H1 (cell line): ENCODE results near the gene C3orf20. TPM values are rescaled to one million over a fixed set of nuclear protein-coding genes. Genes with fewer than 3 reads are reported as not detected.

Source experiments
- CTCF ChIA-PET: fragments of 300-600 bp; sonication (Branson Sonifier 250); formaldehyde crosslinking; loops from one replicate; lab custom pipeline; 2021; ENCODE audit not compliant: partially characterized antibody; lab: Charles Lee
- POLR2A ChIA-PET: fragments of 300-600 bp; sonication (Branson Sonifier 250); formaldehyde crosslinking; loops from one replicate; lab custom pipeline; 2021; ENCODE audit warnings: inconsistent platforms; ENCODE audit not compliant: partially characterized antibody; lab: Charles Lee
- DNase-seq, 2 experiments: peaks; one replicate each; pipeline versions ENCODE4 v3.0.0 to v3.0.0-alpha.2; 2010 to 2022; ENCODE audit warnings: low spot score in 2 of 2, low read depth in 1 of 2, mixed read lengths in 1 of 2
- FAIRE-seq: peaks from 2 replicates; lab custom pipeline; 2011; peaks lifted over from hg19 to GRCh38; lab: Jason Lieb, UNC
- H2AFZ ChIP-seq: 2 replicates; pipeline ENCODE4 v1.8.1; 2012; ENCODE audit warnings: low read length, inconsistent platforms
- H2AK5ac ChIP-seq: 2 replicates; pipeline ENCODE4 v1.6.1; 2013; ENCODE audit warnings: low read depth, low read length
- H2BK120ac ChIP-seq: replicated peaks from 2 replicates; pipeline ENCODE3; 2013; ENCODE audit warnings: low read depth, low read length, inconsistent platforms
- H2BK12ac ChIP-seq: 2 replicates; pipeline ENCODE4 v1.6.1; 2013; ENCODE audit warnings: low read depth, low read length
- H2BK15ac ChIP-seq: 2 replicates; pipeline ENCODE4 v1.6.1; 2013; ENCODE audit warnings: low read length
- H2BK20ac ChIP-seq: 2 replicates; pipeline ENCODE4 v1.6.1; 2013; ENCODE audit warnings: low read length
- H2BK5ac ChIP-seq: 2 replicates; pipeline ENCODE4 v1.6.1; 2013; ENCODE audit warnings: low read depth, low read length
- H3K14ac ChIP-seq: 2 replicates; pipeline ENCODE4 v1.6.1; 2013; ENCODE audit warnings: inconsistent platforms; ENCODE audit not compliant: insufficient read length
- H3K18ac ChIP-seq: 2 replicates; pipeline ENCODE4 v1.6.1; 2013; ENCODE audit warnings: low read length; ENCODE audit errors: extremely low read depth
- H3K23ac ChIP-seq: 2 replicates; pipeline ENCODE4 v1.6.1; 2013; ENCODE audit warnings: inconsistent platforms; ENCODE audit not compliant: insufficient read length
- H3K23me2 ChIP-seq: 2 replicates; pipeline ENCODE4 v1.6.1; 2013; ENCODE audit warnings: low read depth, low read length
- H3K27ac ChIP-seq: 2 replicates; pipeline ENCODE4 v1.6.1; 2011; ENCODE audit warnings: low read depth, low read length, inconsistent platforms
- H3K27me3 ChIP-seq, 4 experiments: replicated peaks in 1 of 4; 1 replicate in 1 of 4; 2 replicates in 3 of 4; pipeline versions ENCODE4 v1.6.1 to v1.8.1; 2011 to 2013; ENCODE audit warnings: low read length in 3 of 4, mild to moderate bottlenecking in 3 of 4, inconsistent platforms in 2 of 4, mixed read lengths in 2 of 4, moderate library complexity in 1 of 4; ENCODE audit not compliant: control insufficient read depth in 3 of 4, insufficient read depth in 3 of 4; ENCODE audit errors: extremely low read depth in 1 of 4
- H3K36me3 ChIP-seq, 4 experiments: 2 replicates each; pipeline versions ENCODE4 v1.6.1 to v1.8.1; 2011 to 2013; ENCODE audit warnings: mild to moderate bottlenecking in 4 of 4, low read length in 3 of 4, moderate library complexity in 2 of 4, control low read depth in 1 of 4, inconsistent platforms in 1 of 4; ENCODE audit not compliant: insufficient read depth in 4 of 4, control insufficient read depth in 2 of 4
- H3K4ac ChIP-seq: replicated peaks from 2 replicates; pipeline ENCODE3; 2013; ENCODE audit warnings: low read length, low read depth, mixed read lengths, inconsistent platforms; ENCODE audit not compliant: insufficient read length
- H3K4me1 ChIP-seq, 4 experiments: replicated peaks in 1 of 4; 1 replicate in 1 of 4; 2 replicates in 3 of 4; pipeline versions ENCODE4 v1.6.1 to v1.8.1; 2011 to 2013; ENCODE audit warnings: low read length in 3 of 4, inconsistent platforms in 2 of 4, mixed read lengths in 1 of 4; ENCODE audit not compliant: insufficient read depth in 4 of 4, control insufficient read depth in 3 of 4
- H3K4me2 ChIP-seq, 2 experiments: 2 replicates each; pipeline versions ENCODE4 v1.6.1 to v1.8.1; 2011 to 2013; ENCODE audit warnings: low read depth in 2 of 2, low read length in 2 of 2, control low read depth in 1 of 2, inconsistent platforms in 1 of 2, mild to moderate bottlenecking in 1 of 2; ENCODE audit not compliant: insufficient read depth in 1 of 2
- H3K4me3 ChIP-seq, 4 experiments: fragments of 200-600, 300-600 bp in 1 of 4; sonication (generic), shearing (Covaris generic), sonication (Bioruptor Twin) in 1 of 4; 2 replicates each; pipeline versions ENCODE4 v1.5.1 to v1.8.1; 2011 to 2016; ENCODE audit warnings: low read length in 4 of 4, low read depth in 3 of 4, control low read depth in 2 of 4, inconsistent platforms in 2 of 4, mild to moderate bottlenecking in 2 of 4, mixed read lengths in 1 of 4, moderate library complexity in 1 of 4; ENCODE audit not compliant: insufficient read depth in 2 of 4; ENCODE audit errors: extremely low read depth in 1 of 4
- H3K56ac ChIP-seq: replicated peaks from 2 replicates; pipeline ENCODE3; 2013; ENCODE audit warnings: low read depth, mild to moderate bottlenecking, mixed read lengths, low read length, inconsistent platforms; ENCODE audit not compliant: insufficient read length
- H3K79me1 ChIP-seq: 2 replicates; pipeline ENCODE4 v1.6.1; 2013; ENCODE audit warnings: low read depth, low read length, control low read depth
- H3K79me2 ChIP-seq, 2 experiments: 2 replicates each; pipeline versions ENCODE4 v1.6.1 to v1.8.1; 2012 to 2013; ENCODE audit warnings: low read length in 2 of 2, mild to moderate bottlenecking in 2 of 2, inconsistent platforms in 1 of 2; ENCODE audit not compliant: insufficient read depth in 2 of 2, control insufficient read depth in 1 of 2
- H3K9ac ChIP-seq, 4 experiments: replicated peaks in 1 of 4; 1 replicate in 1 of 4; 2 replicates in 3 of 4; pipeline versions ENCODE4 v1.6.1 to v1.8.1; 2011 to 2013; ENCODE audit warnings: low read depth in 3 of 4, low read length in 3 of 4, control low read depth in 2 of 4, mild to moderate bottlenecking in 2 of 4, moderate library complexity in 2 of 4, inconsistent platforms in 1 of 4; ENCODE audit errors: extremely low read depth in 1 of 4
- H3K9me3 ChIP-seq, 2 experiments: 2 replicates each; pipeline versions ENCODE4 v1.6.1 to v1.8.1; 2012 to 2013; ENCODE audit warnings: mild to moderate bottlenecking in 2 of 2, moderate library complexity in 2 of 2, control low read depth in 1 of 2, inconsistent platforms in 1 of 2, low read depth in 1 of 2, low read length in 1 of 2, mixed read lengths in 1 of 2; ENCODE audit not compliant: insufficient read depth in 2 of 2
- H4K20me1 ChIP-seq, 2 experiments: replicated peaks in 1 of 2; 2 replicates each; pipeline versions ENCODE3 to v1.8.1; 2011 to 2013; ENCODE audit warnings: inconsistent platforms in 2 of 2, low read length in 2 of 2, mild to moderate bottlenecking in 1 of 2; ENCODE audit not compliant: insufficient read depth in 2 of 2, control insufficient read depth in 1 of 2
- H4K5ac ChIP-seq: 2 replicates; pipeline ENCODE4 v1.6.1; 2013; ENCODE audit warnings: low read length, low read depth, mixed read lengths, inconsistent platforms; ENCODE audit not compliant: insufficient read length
- H4K8ac ChIP-seq: 2 replicates; pipeline ENCODE4 v1.8.0; 2013; ENCODE audit warnings: mild to moderate bottlenecking, moderate library complexity, low read length, inconsistent platforms; ENCODE audit not compliant: insufficient read depth; ENCODE audit errors: extremely low read depth
- H4K91ac ChIP-seq: replicated peaks from 2 replicates; pipeline ENCODE3; 2013; ENCODE audit warnings: low read length, mixed read lengths, inconsistent platforms; ENCODE audit not compliant: insufficient read length
- CTBP2 ChIP-seq: IDR thresholded peaks from 2 replicates; pipeline ENCODE4 v1.7.0; 2011; ENCODE audit warnings: borderline replicate concordance, mild to moderate bottlenecking, moderate library complexity, mixed read lengths, low read length; ENCODE audit not compliant: insufficient read depth, insufficient read length
- EP300 ChIP-seq, 2 experiments: IDR thresholded peaks; 1 replicate in 1 of 2; 2 replicates in 1 of 2; pipeline ENCODE4 v1.6.1; 2011 to 2012; ENCODE audit warnings: low read depth in 2 of 2, low read length in 2 of 2, mild to moderate bottlenecking in 2 of 2, borderline replicate concordance in 1 of 2, inconsistent platforms in 1 of 2, moderate library complexity in 1 of 2
- EZH2 ChIP-seq: fragments of 200-600 bp; sonication (generic); IDR thresholded peaks from 2 replicates; pipeline ENCODE4 v1.7.1; 2012; ENCODE audit warnings: low read depth, mild to moderate bottlenecking, moderate library complexity, low read length, inconsistent platforms; ENCODE audit not compliant: severe bottlenecking
- TEAD4 ChIP-seq: IDR thresholded peaks from 2 replicates; pipeline ENCODE4 v1.6.1; 2012; ENCODE audit warnings: low read depth, low read length, inconsistent platforms, mixed read lengths
- WGBS, 2 experiments: shearing (Covaris generic) in 1 of 2; methylation state at CpG; one replicate each; pipeline versions ENCODE4 v1.1.6 to v1.1.7; 2013 to 2015; ENCODE audit warnings: low lambda C conversion rate in 2 of 2, mixed read lengths in 2 of 2, inconsistent platforms in 1 of 2, low coverage in 1 of 2, missing lambda C conversion rate in 1 of 2; ENCODE audit not compliant: insufficient replicate concordance in 2 of 2, insufficient coverage in 1 of 2, insufficient read length in 1 of 2; ENCODE audit errors: extremely low coverage in 1 of 2, missing lambda C conversion rate in 1 of 2; 5-methylcytosine and 5-hydroxymethylcytosine counted together
- polyA plus RNA-seq, 7 experiments: library from polyadenylated mRNA; depleted of rRNA in 3 of 7; stranded (reverse) in 5 of 7; unstranded in 2 of 7; fragments of >200 nt in 5 of 7; fragments of 200-250 nt in 2 of 7; gene quantifications; 1 replicate in 5 of 7; 2 replicates in 1 of 7; 4 replicates in 1 of 7; pipeline versions ENCODE4 v1.2.1 to v1.2.3, GENCODE V29; 2011 to 2013; ENCODE audit warnings: missing spikeins in 2 of 7, mixed read lengths in 2 of 7
- total RNA-seq: library from RNA; stranded (reverse); fragmentation: NEBNext Ultra II Directional; extraction: Animal tissue kit (Norgen Biotek cat#: 25700); gene quantifications from 2 replicates; pipeline ENCODE4 v1.2.1, GENCODE V29; 2021

C3orf20 gene
- total and polyA plus RNA-seq, 2 of the 8 experiments (the other 6 are each of a cell fraction or from before 2014, with no cell fraction given): not detected

GRCh38 chr3:14758297-14758696 lies 83.4 kb downstream of the C3orf20 start:
- Histone ChIP-seq H3K27ac (no peak overlapping the region), H2AK5ac (no peak overlapping the region), H3K79me1 (no peaks in the 10 kb centered on the region), H3K9me3 (no peaks in the 10 kb centered on the region), H2BK5ac (no peak overlapping the region), H3K4me3 (no peak overlapping the region), H2BK20ac (no peak overlapping the region), H3K4ac (no peak overlapping the region), H3K56ac (no peak overlapping the region), H3K4me2 (no peak overlapping the region), H4K91ac (no peak overlapping the region), H3K9ac (no peak overlapping the region), H4K8ac (no peak overlapping the region), H3K36me3 (no peaks in the 10 kb centered on the region), H2AFZ (no peak overlapping the region), H3K18ac (no peak overlapping the region), H2BK15ac (no peak overlapping the region), H2BK120ac (no peak overlapping the region), H4K5ac (no peak overlapping the region), H3K23me2 (no peaks in the 10 kb centered on the region), H3K79me2 (no peaks in the 10 kb centered on the region), H2BK12ac (no peak overlapping the region), H3K14ac (no peak overlapping the region), H3K4me1 (peaks cover 0 to 3% (median 0%) of the 10 kb centered on the region in 4 experiments; a peak in 1 of 7 replicates), H4K20me1 (no peaks in the 10 kb centered on the region), H3K27me3 (no peaks in the 10 kb centered on the region; a peak in 1 of 7 replicates), H3K23ac (no peak overlapping the region)
- DNase-seq: no peak
- 90% methylated on average over 4 of the region's 4 CpGs; no CpG with 5 or more reads in 1 of the 2 experiments for WGBS, 2 experiments
- CTCF ChIA-PET: interaction anchor here (0.9 to 1.7 kb wide), 7 partner anchors 23 to 248 kb away, joined by 3 to 6 read pairs (median 3); no protein-coding TSS in a partner anchor
- POLR2A ChIA-PET: no interaction called here
- TF ChIP-seq TEAD4 (no peak), EP300 (IDR thresholded peaks at IDR 0.05; ENCODE audit: borderline replicate concordance in 1 of 2, low read depth in 2 of 2, low read length in 2 of 2) (no peak), EZH2 (no peak), CTBP2 (no peak)
- no peak for FAIRE-seq
